Right kidney (tissue), 1 donor: ENCODE results near the gene SLC24A4.

ENCODE experiments used
- DNase-seq: peaks from one replicate; pipeline ENCODE4 v3.0.0-alpha.2; 2016

Gene SLC24A4

GRCh38 chr14:92404421-92404820, 81.5 kb downstream of the SLC24A4 start:
- no peak for DNase-seq

- DNase-seq, result no peak
These were observed 82.0 kb downstream of the SLC24A4 start for GRCh38 chr14:92404938-92405337.

- DNase-seq, result no peak
These were observed 84.4 kb downstream of the SLC24A4 start for GRCh38 chr14:92407410-92407809.

DNA sequence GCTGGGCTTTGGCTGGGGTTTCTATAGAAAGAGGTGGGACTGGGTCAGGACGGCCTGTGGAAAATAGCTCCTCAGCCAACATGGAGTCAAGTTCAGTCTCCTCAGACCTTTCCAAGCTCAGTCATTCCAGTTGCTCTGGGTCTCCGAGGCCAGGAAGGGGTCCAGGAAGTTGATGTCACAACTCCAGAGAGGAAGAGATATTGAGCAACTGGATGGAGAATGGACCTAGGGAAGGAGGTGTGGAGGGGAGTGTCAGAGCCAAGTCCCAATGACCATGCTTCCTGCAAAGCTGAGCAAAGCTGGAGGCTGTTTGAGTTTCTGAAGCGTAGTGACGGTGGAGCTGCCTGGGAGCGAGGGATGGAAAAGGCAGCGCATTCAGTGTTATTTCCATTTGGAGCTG, 86.1 kb downstream of the SLC24A4 start:
- DNase-seq, result no peak

DNA sequence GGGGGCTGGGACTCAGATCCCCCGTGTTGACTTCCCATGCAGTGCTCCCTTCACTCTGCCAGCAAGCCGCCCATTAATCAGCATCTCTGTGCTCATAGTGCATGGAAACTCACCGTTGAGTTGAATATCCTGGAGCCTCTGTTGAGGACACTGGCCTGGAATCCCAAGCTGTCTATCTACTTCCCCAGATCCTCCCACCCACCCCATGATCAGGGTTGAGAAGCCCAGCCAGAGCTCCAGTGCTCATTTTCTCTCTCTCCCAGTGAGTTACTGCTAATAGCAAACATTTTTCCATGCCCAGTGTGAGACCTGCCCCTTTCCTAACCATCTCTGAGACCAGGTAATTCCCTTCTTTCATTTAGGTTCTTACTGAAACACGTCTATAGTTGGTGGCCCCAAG, 88.2 kb downstream of the SLC24A4 start:
- DNase-seq, result no peak

GRCh38 chr14:92411941-92412340, 89.0 kb downstream of the SLC24A4 start:
- no peak for DNase-seq

- no peak for DNase-seq
These were observed 89.9 kb downstream of the SLC24A4 start for GRCh38 chr14:92412912-92413311.

- no peak for DNase-seq
These were observed 90.4 kb downstream of the SLC24A4 start for GRCh38 chr14:92413379-92413778.

DNA sequence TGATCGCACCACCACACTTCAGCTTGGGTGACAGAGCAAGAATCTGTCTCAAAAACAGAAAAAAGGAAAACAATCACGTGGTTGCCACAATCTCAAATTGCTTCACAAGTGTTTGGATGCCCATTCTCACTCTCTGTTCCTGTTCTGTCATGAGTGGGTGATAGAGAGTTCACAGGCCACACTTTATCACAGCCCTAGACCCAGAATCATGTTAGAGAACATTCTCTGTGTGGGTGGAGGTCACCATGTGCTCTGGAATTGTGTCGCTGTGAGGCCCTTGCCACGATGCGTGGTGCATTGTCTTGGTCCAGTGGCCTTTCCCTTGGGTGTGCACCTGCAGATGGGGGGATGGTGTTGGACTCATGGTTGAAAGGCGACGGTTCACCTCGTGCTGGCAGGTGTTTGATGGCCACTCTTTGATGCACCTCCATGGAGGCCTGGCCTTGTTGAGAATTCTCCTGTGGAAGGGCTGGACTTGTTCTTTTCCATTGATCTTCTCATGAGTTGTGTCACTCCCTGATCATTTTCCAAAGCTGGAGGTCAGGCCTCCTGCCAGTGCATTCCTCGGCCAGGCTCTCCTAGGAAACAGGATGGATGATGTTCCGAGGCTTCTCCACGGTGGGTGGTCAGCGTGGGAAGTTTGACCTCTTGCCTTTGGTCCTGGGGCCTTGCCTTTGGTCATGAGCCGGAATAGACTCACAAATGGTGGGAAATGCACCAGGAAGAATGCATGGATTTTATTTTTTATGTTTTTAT, 91.9 kb downstream of the SLC24A4 start:
- DNase-seq, result no peak

DNA sequence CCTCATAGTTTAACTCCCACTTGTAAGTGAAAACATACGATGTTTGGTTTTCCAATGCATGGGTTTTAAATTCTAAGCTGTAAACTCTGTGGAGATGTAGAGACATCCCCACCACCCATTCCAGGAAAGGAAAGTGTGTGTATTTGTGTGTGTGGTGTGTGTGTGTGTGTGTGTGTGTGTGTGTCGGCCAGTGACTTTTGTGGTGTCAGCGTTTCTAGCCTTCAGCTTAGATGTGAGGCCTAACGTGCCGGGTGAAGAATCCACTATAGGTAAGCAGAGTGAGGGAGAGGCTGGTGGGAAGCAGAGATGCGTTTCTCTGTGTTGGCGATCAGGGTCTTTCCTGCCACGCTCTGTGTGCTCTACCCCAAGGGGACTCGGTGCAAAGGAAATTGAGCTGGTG, 93.0 kb downstream of the SLC24A4 start:
- no peak for DNase-seq

- no peak for DNase-seq
These were observed 93.6 kb downstream of the SLC24A4 start for GRCh38 chr14:92416544-92416943.

DNA sequence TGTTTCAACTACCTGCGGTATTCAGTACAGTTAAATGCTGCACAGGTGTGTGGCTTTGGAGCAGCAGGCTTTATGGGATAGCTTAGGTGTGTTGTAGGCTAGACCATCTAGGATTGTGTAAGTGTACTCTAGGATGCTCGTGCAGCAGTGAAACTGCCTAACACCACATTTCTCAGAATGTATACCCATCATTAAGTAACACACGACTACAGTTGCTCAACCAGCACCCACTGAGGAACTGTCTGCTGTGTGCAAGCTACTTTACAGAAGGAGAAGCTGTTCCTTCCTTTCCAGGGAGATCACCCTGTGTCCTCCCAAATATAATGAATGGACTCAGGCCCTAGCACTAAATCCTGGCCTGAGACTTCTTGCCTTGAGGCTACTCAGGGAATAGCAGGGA, 94.8 kb downstream of the SLC24A4 start:
- DNase-seq, result no peak

GRCh38 chr14:92421751-92422150, 98.8 kb downstream of the SLC24A4 start:
- no peak for DNase-seq

DNA sequence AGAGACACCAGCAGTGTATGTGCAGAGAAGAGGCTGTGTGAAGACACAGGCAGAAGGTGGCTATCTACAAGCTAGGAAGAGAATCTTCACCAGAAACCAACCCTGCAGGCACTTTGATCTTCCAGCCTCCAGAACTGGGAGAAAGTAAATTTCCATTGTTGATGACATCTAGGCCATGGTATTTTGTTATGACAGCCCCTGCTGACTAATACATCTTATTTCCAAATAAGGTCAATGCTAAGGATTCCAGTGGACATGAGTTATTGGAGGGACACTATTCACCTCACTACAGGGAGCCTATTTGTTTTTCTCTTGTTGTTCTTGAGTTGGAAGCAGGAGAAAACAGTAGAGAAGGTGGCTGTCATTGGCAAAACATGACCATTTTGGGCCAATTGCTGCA, 102.1 kb downstream of the SLC24A4 start:
- DNase-seq, result no peak

GRCh38 chr14:92426237-92426636, 103.3 kb downstream of the SLC24A4 start:
- DNase-seq, result no peak

DNA sequence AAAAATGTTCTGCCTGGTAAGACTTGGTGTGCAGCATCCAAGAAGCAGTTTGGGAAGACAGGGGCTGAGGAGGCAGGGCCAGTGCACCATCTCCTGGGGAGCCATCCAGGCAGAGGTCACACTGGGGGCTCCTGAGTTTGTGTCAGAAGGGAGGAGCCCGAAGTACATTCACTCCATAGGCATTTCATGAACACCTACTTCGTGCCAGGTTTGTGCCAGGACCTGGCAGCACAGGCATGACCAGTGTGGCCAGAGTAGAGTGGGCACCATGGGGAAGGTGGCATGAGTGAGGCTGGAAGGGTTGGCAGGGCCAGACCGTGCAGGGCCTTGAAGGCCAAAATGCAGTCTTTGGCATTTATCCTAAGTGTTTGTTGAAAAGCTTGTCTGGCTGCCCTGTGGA, 104.1 kb downstream of the SLC24A4 start:
- no peak for DNase-seq

DNA sequence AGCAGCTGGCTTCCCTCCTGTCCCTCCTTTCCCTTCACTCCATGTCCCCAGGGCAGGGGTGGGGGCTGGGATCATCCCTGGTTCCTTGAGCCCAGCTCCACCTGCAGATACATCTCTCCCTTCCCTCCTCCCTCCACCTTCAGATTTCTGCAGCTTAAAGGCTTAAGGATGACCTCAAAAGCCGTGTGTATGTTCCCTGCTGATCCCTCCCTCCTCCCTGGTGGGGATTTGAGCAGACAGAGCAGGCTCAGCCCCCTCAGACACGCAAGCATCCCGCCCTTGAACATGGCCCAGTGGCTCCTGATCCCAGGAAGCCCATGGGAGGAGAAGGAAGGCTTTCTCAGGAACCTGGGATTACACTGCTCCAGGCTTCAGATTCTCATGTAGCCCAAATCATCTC, 107.7 kb downstream of the SLC24A4 start:
- DNase-seq, result no peak

DNA sequence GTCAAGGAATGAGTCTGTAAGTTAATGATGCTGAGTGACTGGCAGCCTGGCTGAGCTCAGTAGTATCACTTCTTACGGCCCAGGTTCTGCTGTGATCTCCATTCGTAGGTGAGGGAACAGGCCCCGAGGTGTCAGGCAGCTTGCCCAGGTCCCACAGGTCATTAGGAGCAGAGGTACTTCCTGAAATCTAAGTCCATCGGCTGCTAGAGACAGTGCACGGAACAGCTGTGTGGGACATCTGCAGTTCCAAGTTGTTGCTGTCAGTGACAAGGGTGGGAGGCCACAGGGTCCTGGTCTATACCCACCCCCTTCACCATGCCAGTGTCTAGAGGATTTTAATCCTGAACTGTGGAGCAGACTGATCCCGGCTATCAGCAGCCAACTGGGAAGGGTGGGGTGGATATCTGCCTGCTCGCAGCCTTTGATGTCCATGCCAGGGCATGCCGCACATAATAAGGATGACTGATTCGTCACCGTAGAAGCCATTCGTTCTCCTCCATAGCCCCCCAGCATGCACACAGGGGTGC, 108.3 kb downstream of the SLC24A4 start:
- DNase-seq, result no peak

- no peak for DNase-seq
These were observed 110.4 kb downstream of the SLC24A4 start for GRCh38 chr14:92433407-92433806.

- no peak for DNase-seq
These were observed 112.2 kb downstream of the SLC24A4 start for GRCh38 chr14:92435154-92435553.

DNA sequence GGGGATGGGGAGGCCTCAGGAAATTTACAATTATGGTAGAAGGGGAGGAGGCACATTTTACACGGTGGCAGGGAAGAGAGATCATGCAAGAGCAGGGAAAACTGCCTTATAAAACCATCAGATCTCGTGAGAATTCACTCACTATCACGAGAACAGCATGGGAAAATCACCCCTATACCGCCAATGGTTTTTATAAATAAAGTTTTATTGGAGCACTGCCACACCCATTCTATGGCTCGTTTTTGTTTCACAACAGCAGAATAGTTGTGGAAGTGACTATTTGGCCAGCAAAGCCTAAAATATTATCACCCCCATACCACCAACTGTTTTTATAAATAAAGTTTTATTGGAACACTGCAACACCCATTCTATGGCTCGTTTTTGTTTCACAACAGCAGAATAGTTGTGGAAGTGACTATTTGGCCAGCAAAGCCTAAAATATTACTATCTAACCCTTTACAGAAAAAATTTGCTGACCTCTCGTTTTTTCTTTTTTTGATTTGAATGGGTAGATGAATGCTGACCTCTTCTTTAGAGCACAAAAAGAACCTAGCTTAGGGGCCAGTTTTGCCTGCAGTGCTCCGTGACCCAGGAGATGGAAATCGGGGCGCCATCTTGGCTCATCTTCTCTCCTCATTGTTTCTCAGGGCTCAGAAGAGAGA, 113.3 kb downstream of the SLC24A4 start:
- DNase-seq, result no peak

DNA sequence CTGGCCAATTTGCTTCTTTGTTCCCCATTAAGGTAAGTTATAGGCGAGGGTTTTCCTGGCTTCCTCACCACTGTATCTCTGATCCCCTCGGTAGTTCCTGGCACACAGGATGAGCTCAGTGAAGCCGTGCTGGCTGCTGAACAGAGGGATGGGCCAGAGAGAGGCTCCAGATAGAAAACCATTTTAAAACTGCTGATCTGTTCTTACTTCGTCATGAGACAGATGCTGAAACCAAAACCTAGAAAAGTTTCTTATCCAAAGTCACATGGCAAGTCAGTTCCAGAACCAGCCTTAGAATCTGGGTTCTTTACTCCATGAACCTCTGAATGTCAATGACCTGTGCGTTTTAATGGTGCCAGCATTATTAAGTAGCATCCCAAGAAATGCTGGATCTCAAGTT, 114.3 kb downstream of the SLC24A4 start:
- no peak for DNase-seq

DNA sequence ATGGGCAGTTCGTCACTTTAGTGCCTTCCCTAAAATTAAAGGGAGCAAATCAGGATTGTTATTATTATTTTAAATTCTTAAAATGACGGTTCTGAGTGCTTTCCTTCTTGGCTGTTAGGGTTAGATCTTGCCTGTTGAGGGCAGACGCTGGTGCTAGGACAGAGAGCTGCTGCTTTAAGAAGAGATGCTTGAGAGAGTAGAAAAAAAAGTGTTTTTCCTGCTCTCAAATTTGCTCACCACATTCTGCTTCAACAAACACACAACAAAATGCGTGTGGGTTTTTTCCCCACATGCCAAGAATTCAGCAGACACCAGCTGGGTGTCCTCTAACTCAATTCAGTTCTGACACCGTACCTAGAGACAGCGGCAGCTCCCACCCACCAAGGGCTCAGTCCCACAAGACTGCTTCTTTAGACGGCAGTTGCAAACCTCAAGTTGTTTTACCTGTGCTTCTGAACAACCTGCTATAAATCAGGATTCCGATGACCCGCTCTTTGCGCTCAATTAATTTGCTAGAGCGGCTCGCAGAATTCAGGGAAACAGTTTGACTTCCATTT, 114.8 kb downstream of the SLC24A4 start:
- peak; percentile 20 for DNase-seq
